GM23338 (cell line): ENCODE measurements around the gene MVB12B. TPM values are rescaled to one million over a fixed set of nuclear protein-coding genes. Genes with fewer than 3 reads are reported as not detected.

ENCODE experiments used
- ATAC-seq: fragments of 200-7000 bp; cut with Tn5 transposase; 3 replicates; pipeline ENCODE4 v1.9.1; 2020
- DNase-seq: peaks from one replicate; pipeline ENCODE4 v3.0.0-alpha.2; 2015; ENCODE audit warnings: low spot score
- H2AFZ ChIP-seq: fragments of 200-600 bp; sonication (generic); 2 replicates; pipeline ENCODE4 v1.8.0; 2016; ENCODE audit warnings: antibody characterized with exemption, mild to moderate bottlenecking, moderate library complexity
- H3F3A ChIP-seq: fragments of 200-600 bp; sonication (generic); replicated peaks from 2 replicates; pipeline ENCODE4 v1.8.0; 2017; ENCODE audit warnings: antibody characterized with exemption, mixed run types, low read depth
- H3K27ac ChIP-seq: fragments of 200-600 bp; sonication (generic); 2 replicates; pipeline ENCODE4 v1.6.1; 2016; ENCODE audit warnings: low read depth
- H3K27me3 ChIP-seq: fragments of 200-600 bp; sonication (generic); 2 replicates; pipeline ENCODE4 v1.8.0; 2016; ENCODE audit warnings: mild to moderate bottlenecking, mixed run types, moderate library complexity; ENCODE audit not compliant: insufficient read depth
- H3K36me3 ChIP-seq: fragments of 200-600 bp; sonication (generic); 2 replicates; pipeline ENCODE4 v1.8.0; 2016; ENCODE audit warnings: mild to moderate bottlenecking; ENCODE audit not compliant: insufficient read depth
- H3K4me1 ChIP-seq: fragments of 200-600 bp; sonication (generic); 2 replicates; pipeline ENCODE4 v1.8.0; 2016; ENCODE audit warnings: mild to moderate bottlenecking, moderate library complexity; ENCODE audit not compliant: insufficient read depth
- H3K4me2 ChIP-seq: fragments of 200-600 bp; sonication (generic); 2 replicates; pipeline ENCODE4 v1.7.1; 2017; ENCODE audit warnings: mixed run types
- H3K4me3 ChIP-seq: fragments of 200-600 bp; sonication (generic); 2 replicates; pipeline ENCODE4 v1.6.1; 2016; ENCODE audit warnings: mixed run types
- H3K79me2 ChIP-seq: fragments of 200-600 bp; sonication (generic); replicated peaks from 2 replicates; pipeline ENCODE4 v1.8.0; 2017; ENCODE audit warnings: mild to moderate bottlenecking; ENCODE audit not compliant: insufficient read depth
- H3K9me2 ChIP-seq: fragments of 200-600 bp; sonication (generic); 2 replicates; pipeline ENCODE4 v1.8.0; 2017; ENCODE audit not compliant: insufficient read depth
- H4K20me1 ChIP-seq: fragments of 200-600 bp; sonication (generic); replicated peaks from 2 replicates; pipeline ENCODE4 v1.8.0; 2017; ENCODE audit warnings: mild to moderate bottlenecking; ENCODE audit not compliant: insufficient read depth
- H3K27ac Mint-ChIP-seq: 2 replicates; pipeline ENCODE4 v1.8.0; 2020; ENCODE audit warnings: inconsistent platforms, mild to moderate bottlenecking, moderate library complexity, mixed read lengths
- H3K27me3 Mint-ChIP-seq: 3 replicates; pipeline ENCODE4 v1.8.0; 2022; ENCODE audit warnings: low read depth, mild to moderate bottlenecking, moderate library complexity, mixed read lengths, inconsistent platforms; ENCODE audit not compliant: insufficient read depth, poor library complexity
- H3K36me3 Mint-ChIP-seq: 3 replicates; pipeline ENCODE4 v1.8.0; 2021; ENCODE audit warnings: low read depth, mild to moderate bottlenecking, inconsistent platforms, moderate library complexity, mixed read lengths
- H3K4me1 Mint-ChIP-seq: 3 replicates; pipeline ENCODE4 v1.8.0; 2020; ENCODE audit warnings: mild to moderate bottlenecking, inconsistent platforms, mixed read lengths
- H3K4me3 Mint-ChIP-seq: 3 replicates; pipeline ENCODE4 v1.8.0; 2021; ENCODE audit warnings: moderate library complexity, mild to moderate bottlenecking, inconsistent platforms, mixed read lengths
- H3K9me3 Mint-ChIP-seq: 3 replicates; pipeline ENCODE4 v1.8.0; 2020; ENCODE audit warnings: moderate library complexity, mild to moderate bottlenecking, inconsistent platforms, mixed read lengths
- CREB1 ChIP-seq: fragments of 250-450 bp; sonication (Bioruptor Pico); IDR thresholded peaks from 2 replicates; pipeline ENCODE4 v1.5.0; 2020; ENCODE audit warnings: low read depth, mild to moderate bottlenecking, moderate library complexity
- EZH2 ChIP-seq: fragments of 200-600 bp; sonication (generic); IDR thresholded peaks from one replicate; pipeline ENCODE4 v1.8.0; 2017; ENCODE audit warnings: antibody characterized with exemption, mild to moderate bottlenecking, low read depth; ENCODE audit not compliant: unreplicated experiment
- EZH2phosphoT487 ChIP-seq: fragments of 200-600 bp; sonication (generic); IDR thresholded peaks from one replicate; pipeline ENCODE4 v1.8.1; 2018; ENCODE audit warnings: antibody characterized with exemption; ENCODE audit not compliant: unreplicated experiment
- JUNB ChIP-seq: IDR thresholded peaks from one replicate; pipeline ENCODE4 v1.6.1; 2016; ENCODE audit warnings: antibody characterized with exemption; ENCODE audit not compliant: unreplicated experiment
- NANOG ChIP-seq: IDR thresholded peaks from 2 replicates; pipeline ENCODE4 v1.6.1; 2016; ENCODE audit warnings: antibody characterized with exemption, borderline replicate concordance
- POLR2AphosphoS5 ChIP-seq: IDR thresholded peaks from 2 replicates; pipeline ENCODE4 v1.6.1; 2016; ENCODE audit warnings: antibody characterized with exemption, low read depth
- REST ChIP-seq: IDR thresholded peaks from one replicate; pipeline ENCODE4 v1.6.1; 2018; ENCODE audit warnings: antibody characterized with exemption; ENCODE audit not compliant: unreplicated experiment
- STAT1 ChIP-seq: IDR thresholded peaks from one replicate; pipeline ENCODE4 v1.6.1; 2016; ENCODE audit warnings: antibody characterized with exemption; ENCODE audit not compliant: unreplicated experiment
- ZNF114 ChIP-seq: fragments of 250-450 bp; sonication (Bioruptor Pico); IDR thresholded peaks from 2 replicates; pipeline ENCODE4 v1.5.0; 2020; ENCODE audit warnings: mild to moderate bottlenecking, moderate library complexity
- ZNF331 ChIP-seq: fragments of 250-450 bp; sonication (Bioruptor Pico); IDR thresholded peaks from 2 replicates; pipeline ENCODE4 v1.5.0; 2020; ENCODE audit warnings: low read depth, mild to moderate bottlenecking, moderate library complexity
- polyA plus RNA-seq: library from polyadenylated mRNA; unstranded; fragments of >200 nt; fragmentation: Nextera tagmentation; extraction: Ambion mirVana; gene quantifications from 2 replicates; pipeline ENCODE4 v1.2.1, GENCODE V29; 2016
- total RNA-seq: library from RNA; depleted of rRNA; stranded (reverse); fragments of >200 nt; shearing (Covaris generic); gene quantifications from 2 replicates; pipeline ENCODE4 v1.2.3, GENCODE V29; 2014
- TF ChIP-seq, protein P1 (sequence below), 2 experiments: fragments of 200-600 bp in 1 of 2; sonication (generic) in 1 of 2; conservative IDR thresholded peaks; 2 replicates each; pipeline versions ENCODE4 v1.5.1 to v1.6.1; 2016 to 2017; ENCODE audit warnings: antibody characterized with exemption in 2 of 2, low read depth in 2 of 2, mild to moderate bottlenecking in 2 of 2, moderate library complexity in 1 of 2
- TF ChIP-seq, protein P2 (sequence below): fragments of 250-450 bp; sonication (Bioruptor Pico); IDR thresholded peaks from 2 replicates; pipeline ENCODE4 v1.5.0; 2020; ENCODE audit warnings: mild to moderate bottlenecking, moderate library complexity
- TF ChIP-seq, protein P3 (sequence below): IDR thresholded peaks from 2 replicates; pipeline ENCODE4 v1.6.1; 2016; ENCODE audit warnings: antibody characterized with exemption

Gene MVB12B
- total and polyA plus RNA-seq, 2 experiments from 2014 or later: 1.9 to 6.6 TPM

GRCh38 chr9:126497660-126498275 lies 171.1 kb downstream of the MVB12B start:
- peaks cover 2% of the 10 kb centered on the region; the same call in 1 of the 2 replicates for H3K4me1 ChIP-seq
- TF ChIP-seq POLR2AphosphoS5: no peak
- no peak for TF ChIP-seq ZNF114 (CRISPR knock-in tag)
- TF ChIP-seq, protein P1, sequence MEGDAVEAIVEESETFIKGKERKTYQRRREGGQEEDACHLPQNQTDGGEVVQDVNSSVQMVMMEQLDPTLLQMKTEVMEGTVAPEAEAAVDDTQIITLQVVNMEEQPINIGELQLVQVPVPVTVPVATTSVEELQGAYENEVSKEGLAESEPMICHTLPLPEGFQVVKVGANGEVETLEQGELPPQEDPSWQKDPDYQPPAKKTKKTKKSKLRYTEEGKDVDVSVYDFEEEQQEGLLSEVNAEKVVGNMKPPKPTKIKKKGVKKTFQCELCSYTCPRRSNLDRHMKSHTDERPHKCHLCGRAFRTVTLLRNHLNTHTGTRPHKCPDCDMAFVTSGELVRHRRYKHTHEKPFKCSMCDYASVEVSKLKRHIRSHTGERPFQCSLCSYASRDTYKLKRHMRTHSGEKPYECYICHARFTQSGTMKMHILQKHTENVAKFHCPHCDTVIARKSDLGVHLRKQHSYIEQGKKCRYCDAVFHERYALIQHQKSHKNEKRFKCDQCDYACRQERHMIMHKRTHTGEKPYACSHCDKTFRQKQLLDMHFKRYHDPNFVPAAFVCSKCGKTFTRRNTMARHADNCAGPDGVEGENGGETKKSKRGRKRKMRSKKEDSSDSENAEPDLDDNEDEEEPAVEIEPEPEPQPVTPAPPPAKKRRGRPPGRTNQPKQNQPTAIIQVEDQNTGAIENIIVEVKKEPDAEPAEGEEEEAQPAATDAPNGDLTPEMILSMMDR (conservative IDR thresholded peaks at IDR 0.05; ENCODE audit: low read depth in 2 of 2): no peak
- TF ChIP-seq, protein P2, sequence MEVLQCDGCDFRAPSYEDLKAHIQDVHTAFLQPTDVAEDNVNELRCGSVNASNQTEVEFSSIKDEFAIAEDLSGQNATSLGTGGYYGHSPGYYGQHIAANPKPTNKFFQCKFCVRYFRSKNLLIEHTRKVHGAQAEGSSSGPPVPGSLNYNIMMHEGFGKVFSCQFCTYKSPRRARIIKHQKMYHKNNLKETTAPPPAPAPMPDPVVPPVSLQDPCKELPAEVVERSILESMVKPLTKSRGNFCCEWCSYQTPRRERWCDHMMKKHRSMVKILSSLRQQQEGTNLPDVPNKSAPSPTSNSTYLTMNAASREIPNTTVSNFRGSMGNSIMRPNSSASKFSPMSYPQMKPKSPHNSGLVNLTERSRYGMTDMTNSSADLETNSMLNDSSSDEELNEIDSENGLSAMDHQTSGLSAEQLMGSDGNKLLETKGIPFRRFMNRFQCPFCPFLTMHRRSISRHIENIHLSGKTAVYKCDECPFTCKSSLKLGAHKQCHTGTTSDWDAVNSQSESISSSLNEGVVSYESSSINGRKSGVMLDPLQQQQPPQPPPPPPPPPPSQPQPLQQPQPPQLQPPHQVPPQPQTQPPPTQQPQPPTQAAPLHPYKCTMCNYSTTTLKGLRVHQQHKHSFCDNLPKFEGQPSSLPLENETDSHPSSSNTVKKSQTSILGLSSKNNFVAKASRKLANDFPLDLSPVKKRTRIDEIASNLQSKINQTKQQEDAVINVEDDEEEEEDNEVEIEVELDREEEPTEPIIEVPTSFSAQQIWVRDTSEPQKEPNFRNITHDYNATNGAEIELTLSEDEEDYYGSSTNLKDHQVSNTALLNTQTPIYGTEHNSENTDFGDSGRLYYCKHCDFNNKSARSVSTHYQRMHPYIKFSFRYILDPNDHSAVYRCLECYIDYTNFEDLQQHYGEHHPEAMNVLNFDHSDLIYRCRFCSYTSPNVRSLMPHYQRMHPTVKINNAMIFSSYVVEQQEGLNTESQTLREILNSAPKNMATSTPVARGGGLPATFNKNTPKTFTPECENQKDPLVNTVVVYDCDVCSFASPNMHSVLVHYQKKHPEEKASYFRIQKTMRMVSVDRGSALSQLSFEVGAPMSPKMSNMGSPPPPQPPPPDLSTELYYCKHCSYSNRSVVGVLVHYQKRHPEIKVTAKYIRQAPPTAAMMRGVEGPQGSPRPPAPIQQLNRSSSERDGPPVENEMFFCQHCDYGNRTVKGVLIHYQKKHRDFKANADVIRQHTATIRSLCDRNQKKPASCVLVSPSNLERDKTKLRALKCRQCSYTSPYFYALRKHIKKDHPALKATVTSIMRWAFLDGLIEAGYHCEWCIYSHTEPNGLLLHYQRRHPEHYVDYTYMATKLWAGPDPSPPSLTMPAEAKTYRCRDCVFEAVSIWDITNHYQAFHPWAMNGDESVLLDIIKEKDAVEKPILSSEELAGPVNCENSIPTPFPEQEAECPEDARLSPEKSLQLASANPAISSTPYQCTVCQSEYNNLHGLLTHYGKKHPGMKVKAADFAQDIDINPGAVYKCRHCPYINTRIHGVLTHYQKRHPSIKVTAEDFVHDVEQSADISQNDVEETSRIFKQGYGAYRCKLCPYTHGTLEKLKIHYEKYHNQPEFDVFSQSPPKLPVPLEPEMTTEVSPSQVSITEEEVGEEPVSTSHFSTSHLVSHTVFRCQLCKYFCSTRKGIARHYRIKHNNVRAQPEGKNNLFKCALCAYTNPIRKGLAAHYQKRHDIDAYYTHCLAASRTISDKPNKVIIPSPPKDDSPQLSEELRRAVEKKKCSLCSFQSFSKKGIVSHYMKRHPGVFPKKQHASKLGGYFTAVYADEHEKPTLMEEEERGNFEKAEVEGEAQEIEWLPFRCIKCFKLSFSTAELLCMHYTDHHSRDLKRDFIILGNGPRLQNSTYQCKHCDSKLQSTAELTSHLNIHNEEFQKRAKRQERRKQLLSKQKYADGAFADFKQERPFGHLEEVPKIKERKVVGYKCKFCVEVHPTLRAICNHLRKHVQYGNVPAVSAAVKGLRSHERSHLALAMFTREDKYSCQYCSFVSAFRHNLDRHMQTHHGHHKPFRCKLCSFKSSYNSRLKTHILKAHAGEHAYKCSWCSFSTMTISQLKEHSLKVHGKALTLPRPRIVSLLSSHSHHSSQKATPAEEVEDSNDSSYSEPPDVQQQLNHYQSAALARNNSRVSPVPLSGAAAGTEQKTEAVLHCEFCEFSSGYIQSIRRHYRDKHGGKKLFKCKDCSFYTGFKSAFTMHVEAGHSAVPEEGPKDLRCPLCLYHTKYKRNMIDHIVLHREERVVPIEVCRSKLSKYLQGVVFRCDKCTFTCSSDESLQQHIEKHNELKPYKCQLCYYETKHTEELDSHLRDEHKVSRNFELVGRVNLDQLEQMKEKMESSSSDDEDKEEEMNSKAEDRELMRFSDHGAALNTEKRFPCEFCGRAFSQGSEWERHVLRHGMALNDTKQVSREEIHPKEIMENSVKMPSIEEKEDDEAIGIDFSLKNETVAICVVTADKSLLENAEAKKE (CRISPR knock-in tag): no peak
- TF ChIP-seq STAT1: no peak
- TF ChIP-seq NANOG: no peak
- no peak for TF ChIP-seq ZNF331 (CRISPR knock-in tag)
- TF ChIP-seq, protein P3, sequence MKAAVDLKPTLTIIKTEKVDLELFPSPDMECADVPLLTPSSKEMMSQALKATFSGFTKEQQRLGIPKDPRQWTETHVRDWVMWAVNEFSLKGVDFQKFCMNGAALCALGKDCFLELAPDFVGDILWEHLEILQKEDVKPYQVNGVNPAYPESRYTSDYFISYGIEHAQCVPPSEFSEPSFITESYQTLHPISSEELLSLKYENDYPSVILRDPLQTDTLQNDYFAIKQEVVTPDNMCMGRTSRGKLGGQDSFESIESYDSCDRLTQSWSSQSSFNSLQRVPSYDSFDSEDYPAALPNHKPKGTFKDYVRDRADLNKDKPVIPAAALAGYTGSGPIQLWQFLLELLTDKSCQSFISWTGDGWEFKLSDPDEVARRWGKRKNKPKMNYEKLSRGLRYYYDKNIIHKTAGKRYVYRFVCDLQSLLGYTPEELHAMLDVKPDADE: no peak
- no peak for TF ChIP-seq JUNB
- TF ChIP-seq EZH2phosphoT487: no peak
- no peak for TF ChIP-seq REST
- no peak for TF ChIP-seq CREB1 (CRISPR knock-in tag)
- no peak for TF ChIP-seq EZH2
- H3K9me2 ChIP-seq: no peaks in the 10 kb centered on the region
- H3K4me3 ChIP-seq: no peak overlapping the region
- Mint-ChIP-seq H3K36me3 (no peaks in the 10 kb centered on the region), H3K27me3 (peaks cover 15% of the 10 kb centered on the region), H3K9me3 (no peaks in the 10 kb centered on the region), H3K4me1 (peaks cover 16% of the 10 kb centered on the region), H3K27ac (no peak overlapping the region), H3K4me3 (no peak overlapping the region)
- H3K4me2 ChIP-seq: no peak overlapping the region
- H3K27ac ChIP-seq: no peak overlapping the region
- 0 out of 2 replicates have a peak, but pooled peaks cover 4% of the 10 kb centered on the region for H3F3A ChIP-seq
- peaks cover 15% of the 10 kb centered on the region for H3K27me3 ChIP-seq
- no peak overlapping the region for H2AFZ ChIP-seq
- H3K36me3 ChIP-seq: no peaks in the 10 kb centered on the region
- DNase-seq (no peak), ATAC-seq (no peak)
- no peaks in the 10 kb centered on the region for H4K20me1 ChIP-seq
- no peaks in the 10 kb centered on the region for H3K79me2 ChIP-seq
